HEK293 (cell line): ENCODE data around the gene RGL3.

Experiments used
- CTCF ChIA-PET: fragments of 350-600 bp; formaldehyde crosslinking; extraction: SDS; loops from one replicate; lab custom pipeline; 2021; ENCODE audit warnings: antibody characterized with exemption; lab: Yijun Ruan, JAX
- POLR2A ChIA-PET: fragments of 300-600 bp; formaldehyde crosslinking; extraction: SDS; loops from one replicate; lab custom pipeline; 2020; ENCODE audit warnings: antibody characterized with exemption, inconsistent platforms; lab: Yijun Ruan, JAX
- H3K27ac ChIP-seq: fragments of 200-500 bp; sonication (Bioruptor generic); 2 replicates; pipeline ENCODE4 v1.5.1; 2014; ENCODE audit warnings: low read depth, low read length, control low read depth, inconsistent platforms; ENCODE audit errors: extremely low read depth
- H3K36me3 ChIP-seq, 2 experiments: fragments of 200-500 bp in 1 of 2; sonication (Bioruptor generic) in 1 of 2; 1 replicate in 1 of 2; 2 replicates in 1 of 2; pipeline ENCODE4 v1.5.1; 2014 to 2017; ENCODE audit warnings: inconsistent platforms in 2 of 2, low read length in 2 of 2; ENCODE audit not compliant: control insufficient read depth in 2 of 2, insufficient read depth in 1 of 2
- H3K4me1 ChIP-seq: fragments of 200-500 bp; sonication (Bioruptor generic); 2 replicates; pipeline ENCODE4 v1.5.1; 2014; ENCODE audit warnings: mild to moderate bottlenecking, low read length, inconsistent platforms; ENCODE audit not compliant: control insufficient read depth, insufficient read depth
- H3K4me3 ChIP-seq: 2 replicates; pipeline ENCODE4 v1.5.1; 2011; ENCODE audit warnings: low read depth, mild to moderate bottlenecking, control low read depth, low read length, moderate library complexity
- H3K9me3 ChIP-seq: fragments of 200-500 bp; sonication (Bioruptor generic); 2 replicates; pipeline ENCODE4 v1.5.1; 2014; ENCODE audit warnings: low read depth, low read length, inconsistent platforms; ENCODE audit not compliant: control insufficient read depth, insufficient read depth
- GLI2 ChIP-seq: fragments of 450-650 bp; formaldehyde crosslinking; IDR thresholded peaks from 2 replicates; pipeline ENCODE4; 2017; ENCODE audit warnings: missing biosample characterization, missing genetic modification characterization, low read depth, borderline replicate concordance
- GLIS2 ChIP-seq: fragments of 450-650 bp; formaldehyde crosslinking; IDR thresholded peaks from 2 replicates; pipeline ENCODE4 v1.5.1; 2016; ENCODE audit warnings: missing biosample characterization, missing genetic modification characterization
- HOXD13 ChIP-seq: sonication (generic); formaldehyde crosslinking; IDR thresholded peaks from 2 replicates; pipeline ENCODE4 v1.8.0; 2022; ENCODE audit warnings: missing genetic modification reagents, borderline replicate concordance
- KLF1 ChIP-seq: fragments of 450-650 bp; formaldehyde crosslinking; IDR thresholded peaks from 2 replicates; pipeline ENCODE4 v1.5.1; 2016; ENCODE audit warnings: missing biosample characterization, missing genetic modification characterization
- REPIN1 ChIP-seq: fragments of 450-650 bp; formaldehyde crosslinking; IDR thresholded peaks from 2 replicates; pipeline ENCODE4 v1.5.1; 2017; ENCODE audit warnings: missing biosample characterization, missing genetic modification characterization, low read depth
- SP7 ChIP-seq: fragments of 450-650 bp; formaldehyde crosslinking; IDR thresholded peaks from 2 replicates; pipeline ENCODE4 v1.5.1; 2016; ENCODE audit warnings: missing biosample characterization, missing genetic modification characterization
- ZBTB11 ChIP-seq: fragments of 450-650 bp; formaldehyde crosslinking; conservative IDR thresholded peaks from 2 replicates; pipeline ENCODE4 v1.5.1; 2016; ENCODE audit warnings: low read depth, missing biosample characterization, missing genetic modification characterization
- ZBTB21 ChIP-seq: fragments of 450-650 bp; formaldehyde crosslinking; IDR thresholded peaks from 2 replicates; pipeline ENCODE4 v1.5.1; 2017; ENCODE audit warnings: missing biosample characterization, missing genetic modification characterization
- ZNF10 ChIP-seq: fragments of 450-650 bp; formaldehyde crosslinking; IDR thresholded peaks from 2 replicates; pipeline ENCODE4 v1.5.1; 2017; ENCODE audit warnings: missing biosample characterization, missing genetic modification characterization
- ZNF155 ChIP-seq: fragments of 450-650 bp; formaldehyde crosslinking; IDR thresholded peaks from 2 replicates; pipeline ENCODE4 v1.5.1; 2016; ENCODE audit warnings: missing biosample characterization, missing genetic modification characterization
- ZNF157 ChIP-seq: fragments of 450-650 bp; formaldehyde crosslinking; IDR thresholded peaks from 2 replicates; pipeline ENCODE4 v1.5.1; 2016; ENCODE audit warnings: missing biosample characterization, missing genetic modification characterization
- ZNF184 ChIP-seq: fragments of 450-650 bp; IDR thresholded peaks from 2 replicates; pipeline ENCODE4 v1.5.1; 2018; ENCODE audit warnings: missing biosample characterization, mild to moderate bottlenecking, missing genetic modification characterization
- ZNF223 ChIP-seq: fragments of 450-650 bp; formaldehyde crosslinking; IDR thresholded peaks from 2 replicates; pipeline ENCODE4 v1.5.1; 2016; ENCODE audit warnings: missing biosample characterization, missing genetic modification characterization
- ZNF239 ChIP-seq: fragments of 450-650 bp; formaldehyde crosslinking; IDR thresholded peaks from 2 replicates; pipeline ENCODE4 v1.5.1; 2016; ENCODE audit warnings: missing biosample characterization, missing genetic modification characterization
- ZNF280D ChIP-seq: fragments of 450-650 bp; formaldehyde crosslinking; IDR thresholded peaks from 2 replicates; pipeline ENCODE4 v1.5.1; 2016; ENCODE audit warnings: missing biosample characterization, missing genetic modification characterization
- ZNF335 ChIP-seq: fragments of 450-650 bp; formaldehyde crosslinking; conservative IDR thresholded peaks from 2 replicates; pipeline ENCODE4 v1.5.1; 2016; ENCODE audit warnings: missing biosample characterization, missing genetic modification characterization
- ZNF341 ChIP-seq: fragments of 450-650 bp; formaldehyde crosslinking; IDR thresholded peaks from 2 replicates; pipeline ENCODE4; 2016; ENCODE audit warnings: low read depth, missing biosample characterization, missing genetic modification characterization
- ZNF366 ChIP-seq: fragments of 450-650 bp; formaldehyde crosslinking; conservative IDR thresholded peaks from 2 replicates; pipeline ENCODE4 v1.5.1; 2016; ENCODE audit warnings: missing biosample characterization, missing genetic modification characterization
- ZNF600 ChIP-seq: fragments of 450-650 bp; formaldehyde crosslinking; IDR thresholded peaks from 2 replicates; pipeline ENCODE4 v1.5.1; 2016; ENCODE audit warnings: missing biosample characterization, missing genetic modification characterization
- ZNF707 ChIP-seq: fragments of 450-650 bp; formaldehyde crosslinking; IDR thresholded peaks from 2 replicates; pipeline ENCODE4 v1.5.1; 2016; ENCODE audit warnings: missing biosample characterization, missing genetic modification characterization
- ZNF776 ChIP-seq: fragments of 450-650 bp; formaldehyde crosslinking; IDR thresholded peaks from 2 replicates; pipeline ENCODE4 v1.5.0; 2017; ENCODE audit warnings: missing biosample characterization, missing genetic modification characterization, borderline replicate concordance
- ZSCAN16 ChIP-seq: fragments of 450-650 bp; formaldehyde crosslinking; IDR thresholded peaks from 2 replicates; pipeline ENCODE4 v1.5.1; 2016; ENCODE audit warnings: missing biosample characterization, missing genetic modification characterization

Gene RGL3

GRCh38 chr19:11435057-11435832 lies 16.1 kb upstream of the RGL3 start, which contains the start of the genes ODAD3 and PRKCSH (continued):
- TF ChIP-seq ZNF157 (tag by site-specific recombination) = no peak
- no peak for TF ChIP-seq HOXD13
- TF ChIP-seq ZNF366 (tag by site-specific recombination) = peak; percentile 79
- peak; percentile 97 for TF ChIP-seq ZBTB11
- no peak for TF ChIP-seq ZSCAN16 (tag by site-specific recombination)
- TF ChIP-seq ZNF10 = no peak; the same call in 1 of the 2 replicates
- no peak for TF ChIP-seq ZNF155 (tag by site-specific recombination)
- TF ChIP-seq ZNF776 (tag by site-specific recombination) = no peak
- TF ChIP-seq GLIS2 (tag by site-specific recombination) = peak; percentile 75
- peak; percentile 68 for TF ChIP-seq SP7
- TF ChIP-seq ZBTB21 (tag by site-specific recombination) = peak; percentile 71
- TF ChIP-seq ZNF707 = no peak
- TF ChIP-seq ZNF280D (tag by site-specific recombination) = 0 out of 2 replicates have a peak, but pooled peaks have one; percentile 48
- TF ChIP-seq GLI2 (tag by site-specific recombination) = no peak
- peak; percentile 98 for TF ChIP-seq ZNF600 (tag by site-specific recombination)
- no peak for TF ChIP-seq REPIN1 (tag by site-specific recombination)

GRCh38 chr19:11434703-11435056 lies 15.6 kb upstream of the RGL3 start:
- Histone ChIP-seq H3K4me1 (0 out of 2 replicates have a peak, but pooled peaks cover 4% of the 10 kb centered on the region), H3K4me3 (peak overlapping the region; percentile 44), H3K36me3 (peaks cover 17 to 28% of the 10 kb centered on the region in 2 experiments; a peak in 2 of 3 replicates), H3K27ac (no peak overlapping the region), H3K9me3 (no peaks in the 10 kb centered on the region)
- ChIA-PET CTCF (interaction anchor here (0.6 to 4.3 kb wide), 15 partner anchors 8 to 146 kb away, joined by 3 to 66 read pairs (median 5); partner anchors contain the start of gene EPOR), POLR2A (interaction anchor here (0.6 to 2.3 kb wide), 10 partner anchors 11 to 141 kb away, joined by 3 to 27 read pairs (median 3); partner anchors contain the start of genes CCDC159, EPOR, SWSAP1 and TMEM205)
- TF ChIP-seq ZNF223 = no peak
- TF ChIP-seq ZNF184 (tag by site-specific recombination) = no peak
- no peak for TF ChIP-seq ZNF239
- TF ChIP-seq ZNF341 (tag by site-specific recombination) = 0 out of 2 replicates have a peak, but pooled peaks have one; percentile 22
- peak; percentile 92 for TF ChIP-seq ZNF335 (tag by site-specific recombination)
- 0 out of 2 replicates have a peak, but pooled peaks have one; percentile 27 for TF ChIP-seq KLF1 (tag by site-specific recombination)
